ENCODE results near the gene WDR19. TPM values are rescaled to one million over a fixed set of nuclear protein-coding genes. Genes with fewer than 3 reads are reported as not detected.
"Not testable (repeated sequence)": the region's sequence is repeated elsewhere in the genome, so short reads cannot be mapped to it uniquely, and the experiment has no call there.

The WDR19 gene
- total RNA-seq, 1 donor from 2014 or later, result 24.8 TPM

DNA sequence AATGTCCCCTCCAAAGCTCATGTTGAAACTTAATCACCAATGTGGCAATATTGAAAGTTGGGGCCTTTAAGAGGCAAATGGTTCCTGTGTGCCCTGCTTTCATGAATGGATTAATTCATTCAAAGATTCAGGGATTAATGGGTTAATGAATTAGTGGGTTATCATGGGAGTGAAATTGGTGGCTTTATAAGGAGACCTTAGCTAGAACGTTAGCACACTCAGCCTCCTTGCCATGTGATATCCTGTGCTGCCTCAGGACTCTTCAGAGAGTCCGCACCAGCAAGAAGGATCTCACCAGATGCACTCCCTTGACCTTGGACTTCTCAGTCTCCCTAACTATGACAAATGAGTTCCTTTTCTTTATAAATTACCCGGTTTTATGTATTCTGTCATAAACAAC lies 2.6 kb upstream of the WDR19 start:
- Histone ChIP-seq H3K27me3 (ENCODE audit: control insufficient read depth, insufficient read depth, low read length) (no peaks in the 10 kb centered on the region), H3K4me3 (ENCODE audit: low read depth, low read length) (no peak overlapping the region), H3K36me3 (ENCODE audit: control insufficient read depth, insufficient read depth, low read length) (no peaks in the 10 kb centered on the region)
- TF ChIP-seq, protein P1, sequence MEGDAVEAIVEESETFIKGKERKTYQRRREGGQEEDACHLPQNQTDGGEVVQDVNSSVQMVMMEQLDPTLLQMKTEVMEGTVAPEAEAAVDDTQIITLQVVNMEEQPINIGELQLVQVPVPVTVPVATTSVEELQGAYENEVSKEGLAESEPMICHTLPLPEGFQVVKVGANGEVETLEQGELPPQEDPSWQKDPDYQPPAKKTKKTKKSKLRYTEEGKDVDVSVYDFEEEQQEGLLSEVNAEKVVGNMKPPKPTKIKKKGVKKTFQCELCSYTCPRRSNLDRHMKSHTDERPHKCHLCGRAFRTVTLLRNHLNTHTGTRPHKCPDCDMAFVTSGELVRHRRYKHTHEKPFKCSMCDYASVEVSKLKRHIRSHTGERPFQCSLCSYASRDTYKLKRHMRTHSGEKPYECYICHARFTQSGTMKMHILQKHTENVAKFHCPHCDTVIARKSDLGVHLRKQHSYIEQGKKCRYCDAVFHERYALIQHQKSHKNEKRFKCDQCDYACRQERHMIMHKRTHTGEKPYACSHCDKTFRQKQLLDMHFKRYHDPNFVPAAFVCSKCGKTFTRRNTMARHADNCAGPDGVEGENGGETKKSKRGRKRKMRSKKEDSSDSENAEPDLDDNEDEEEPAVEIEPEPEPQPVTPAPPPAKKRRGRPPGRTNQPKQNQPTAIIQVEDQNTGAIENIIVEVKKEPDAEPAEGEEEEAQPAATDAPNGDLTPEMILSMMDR (IDR thresholded peaks at IDR 0.05; ENCODE audit: insufficient read depth, low read length, poor library complexity, severe bottlenecking), result no peak
- DNase-seq (ENCODE audit: low read depth), result no peak

DNA sequence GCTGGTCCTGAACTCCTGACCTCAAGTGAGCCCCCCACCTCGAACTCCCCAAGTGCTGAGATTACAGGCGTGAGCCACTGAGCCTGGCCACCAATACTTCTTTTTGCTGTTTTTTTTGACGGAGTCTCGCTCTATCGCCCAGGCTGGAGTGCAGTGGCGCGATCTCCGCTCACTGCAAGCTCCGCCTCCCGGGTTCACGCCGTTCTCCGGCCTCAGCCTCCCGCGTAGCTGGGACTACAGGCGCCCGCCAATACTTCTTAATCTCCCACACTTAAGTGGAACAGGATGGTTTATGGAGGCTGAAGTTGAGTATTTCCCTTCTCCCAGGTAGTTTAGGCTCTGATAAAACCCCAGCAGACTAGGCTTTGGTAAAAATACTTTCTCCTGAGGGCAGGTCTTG lies 1.7 kb upstream of the WDR19 start:
- DNase-seq (ENCODE audit: low read depth); H3K4me3 ChIP-seq (ENCODE audit: low read depth, low read length); H3K27me3 ChIP-seq (ENCODE audit: control insufficient read depth, insufficient read depth, low read length); H3K36me3 ChIP-seq (ENCODE audit: control insufficient read depth, insufficient read depth, low read length): not testable (repeated sequence)

DNA sequence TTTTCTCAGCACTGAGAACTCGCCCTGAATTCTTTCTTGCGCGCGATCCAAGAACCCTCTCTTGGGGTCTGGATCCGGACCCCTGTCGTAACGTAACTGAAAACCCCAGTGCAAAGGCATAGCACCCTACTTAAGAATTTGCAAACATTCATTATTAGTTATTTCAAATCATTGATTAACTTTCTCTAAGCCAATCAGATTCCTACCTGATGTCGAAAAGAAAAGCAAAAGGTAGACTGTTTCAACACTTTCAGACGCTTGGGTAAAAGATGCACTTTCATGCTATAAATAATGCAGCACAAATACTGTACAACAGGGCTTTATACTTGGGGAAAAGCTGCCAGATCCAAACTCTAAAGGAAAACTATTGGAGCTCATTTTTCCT lies 817 bp upstream of the WDR19 start:
- DNase-seq (ENCODE audit: low read depth), result no peak
- H3K27me3 ChIP-seq (ENCODE audit: control insufficient read depth, insufficient read depth, low read length), result no peaks in the 10 kb centered on the region
- H3K4me3 ChIP-seq (ENCODE audit: low read depth, low read length), result peak overlapping the region; percentile 43
- TF ChIP-seq, protein P1 (IDR thresholded peaks at IDR 0.05; ENCODE audit: insufficient read depth, low read length, poor library complexity, severe bottlenecking), result no peak
- H3K36me3 ChIP-seq (ENCODE audit: control insufficient read depth, insufficient read depth, low read length), result no peaks in the 10 kb centered on the region

DNA sequence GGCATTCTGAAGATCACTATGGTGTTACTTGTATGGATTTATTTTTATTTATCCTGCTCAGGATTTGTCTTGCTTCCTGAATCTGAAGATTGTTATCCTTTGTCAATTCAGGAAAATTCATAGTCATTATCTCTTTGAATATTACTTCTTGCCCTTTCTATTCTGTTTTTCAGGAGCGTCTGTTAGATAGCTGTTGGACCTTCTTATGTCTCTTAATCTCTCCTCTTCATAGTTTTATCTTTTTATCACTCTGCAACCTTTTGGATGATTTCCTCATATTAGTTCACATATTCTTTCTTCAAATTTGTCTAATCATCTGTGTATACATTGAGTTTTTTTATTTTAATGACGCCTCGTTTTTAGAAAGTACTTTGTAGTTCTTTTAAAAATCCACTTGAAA lies 19.6 kb downstream of the WDR19 start:
- no peak overlapping the region for H3K4me3 ChIP-seq (ENCODE audit: low read depth, low read length)

DNA sequence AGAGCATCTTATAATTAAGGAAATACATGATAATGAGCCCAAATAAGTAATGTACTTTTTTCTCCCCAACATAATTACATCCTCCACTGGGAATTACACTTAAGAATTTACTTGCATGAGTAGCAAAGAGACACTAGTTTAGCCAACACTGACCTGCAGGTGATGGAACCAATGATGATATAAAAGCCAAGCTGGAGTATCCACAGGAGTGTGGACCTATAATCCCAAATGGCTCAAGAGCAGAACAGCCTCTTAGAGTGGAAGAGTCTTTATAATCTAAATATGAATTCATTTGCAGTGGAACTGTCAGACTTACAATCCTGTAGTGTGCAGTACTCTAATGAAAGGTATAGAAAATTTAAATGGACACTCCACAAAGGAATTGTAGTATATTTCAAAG lies 22.2 kb downstream of the WDR19 start:
- no peaks in the 10 kb centered on the region for H3K36me3 ChIP-seq (ENCODE audit: control insufficient read depth, insufficient read depth, low read length)
- H3K4me3 ChIP-seq (ENCODE audit: low read depth, low read length), result no peak overlapping the region
- TF ChIP-seq, protein P1 (IDR thresholded peaks at IDR 0.05; ENCODE audit: insufficient read depth, low read length, poor library complexity, severe bottlenecking), result no peak
- no peaks in the 10 kb centered on the region for H3K27me3 ChIP-seq (ENCODE audit: control insufficient read depth, insufficient read depth, low read length)
- DNase-seq (ENCODE audit: low read depth), result no peak

More for the DNA sequence above, 19.6 kb downstream of the WDR19 start:
- Histone ChIP-seq H3K27me3 (ENCODE audit: control insufficient read depth, insufficient read depth, low read length) (no peaks in the 10 kb centered on the region), H3K36me3 (ENCODE audit: control insufficient read depth, insufficient read depth, low read length) (no peaks in the 10 kb centered on the region)
- no peak for DNase-seq (ENCODE audit: low read depth)
- TF ChIP-seq, protein P1 (IDR thresholded peaks at IDR 0.05; ENCODE audit: insufficient read depth, low read length, poor library complexity, severe bottlenecking), result no peak

DNA sequence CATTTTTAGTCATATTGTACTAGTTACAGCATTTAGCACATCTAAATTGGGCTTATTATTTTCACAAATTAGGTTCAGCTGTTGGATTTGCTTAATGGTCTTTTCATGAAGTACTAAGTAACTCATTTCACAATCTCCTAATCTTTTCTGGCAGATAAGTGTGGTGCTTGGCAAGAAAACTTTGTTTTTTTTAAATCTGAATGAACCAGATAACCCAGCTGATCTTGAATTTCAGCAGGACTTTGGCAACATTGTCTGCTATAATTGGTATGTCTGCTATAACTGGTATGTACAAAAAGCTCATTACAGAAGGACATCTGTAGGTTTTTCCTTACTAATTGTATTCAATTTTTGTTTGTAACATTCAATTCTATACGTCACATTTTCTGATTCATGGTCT lies 22.7 kb downstream of the WDR19 start:
- Histone ChIP-seq H3K27me3 (ENCODE audit: control insufficient read depth, insufficient read depth, low read length) (no peaks in the 10 kb centered on the region), H3K36me3 (ENCODE audit: control insufficient read depth, insufficient read depth, low read length) (no peaks in the 10 kb centered on the region), H3K4me3 (ENCODE audit: low read depth, low read length) (no peak overlapping the region)
- no peak for DNase-seq (ENCODE audit: low read depth)
- TF ChIP-seq, protein P1 (IDR thresholded peaks at IDR 0.05; ENCODE audit: insufficient read depth, low read length, poor library complexity, severe bottlenecking), result no peak

All from kidney epithelial cell (primary cell).